Activated CD8-positive, alpha-beta memory T cell treated with anti-CD3 and anti-CD28 coated beads, Interleukin-2, amount 50 U/mL, for 48 hours (primary cell): ENCODE measurements around the gene CREB3L4.

ENCODE experiments used
- DNase-seq: peaks from one replicate; pipeline ENCODE4 v3.0.0-alpha.2; 2020

CREB3L4 gene

GRCh38 chr1:153938996-153939395 is 28.7 kb upstream of the CREB3L4 start:
- DNase-seq: no peak

DNA sequence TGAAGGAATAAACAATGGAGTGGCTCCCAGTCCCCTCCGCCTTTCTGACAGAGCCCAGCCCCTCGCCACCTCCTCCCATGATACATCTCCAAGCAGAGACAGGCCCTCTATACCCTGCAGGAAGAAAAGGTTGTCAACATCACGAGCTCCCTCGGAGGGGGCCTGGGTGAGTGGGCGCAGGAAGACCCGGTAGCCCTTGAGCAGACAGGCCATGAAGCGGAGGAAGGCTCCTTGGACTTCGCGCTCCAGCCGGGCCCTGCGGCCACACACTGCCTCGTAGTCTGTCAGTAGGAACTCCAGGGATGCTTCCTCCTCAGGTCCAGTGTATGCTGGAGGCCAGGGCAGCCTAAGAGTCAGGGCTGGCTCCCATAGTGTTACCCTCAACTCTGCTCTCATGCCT is 28.2 kb upstream of the CREB3L4 start:
- DNase-seq: no peak

DNA sequence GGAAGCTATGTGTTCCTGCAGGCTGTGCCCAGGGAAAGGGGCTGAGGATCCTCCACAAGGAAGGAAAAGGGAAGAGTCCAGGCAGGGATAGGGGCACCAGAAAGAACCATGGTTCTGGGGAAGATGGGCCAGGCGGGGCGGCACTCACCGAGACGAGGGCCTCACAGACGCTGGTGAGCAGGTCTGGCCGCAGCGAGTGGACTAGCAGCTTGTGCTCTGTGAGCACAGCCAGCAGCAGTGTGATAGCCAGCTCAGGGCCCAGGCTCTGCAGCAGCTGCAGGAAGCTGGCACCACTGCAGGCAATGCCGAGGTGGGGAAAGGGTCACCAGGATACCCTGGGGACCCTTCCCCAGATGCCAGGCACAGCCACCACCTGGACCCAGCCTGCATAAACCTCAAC is 26.9 kb upstream of the CREB3L4 start:
- no peak for DNase-seq

- DNase-seq: no peak
Observed at GRCh38 chr1:153941826-153942725, 25.6 kb upstream of the CREB3L4 start.

GRCh38 chr1:153942766-153943549 is 24.7 kb upstream of the CREB3L4 start:
- no peak for DNase-seq

DNA sequence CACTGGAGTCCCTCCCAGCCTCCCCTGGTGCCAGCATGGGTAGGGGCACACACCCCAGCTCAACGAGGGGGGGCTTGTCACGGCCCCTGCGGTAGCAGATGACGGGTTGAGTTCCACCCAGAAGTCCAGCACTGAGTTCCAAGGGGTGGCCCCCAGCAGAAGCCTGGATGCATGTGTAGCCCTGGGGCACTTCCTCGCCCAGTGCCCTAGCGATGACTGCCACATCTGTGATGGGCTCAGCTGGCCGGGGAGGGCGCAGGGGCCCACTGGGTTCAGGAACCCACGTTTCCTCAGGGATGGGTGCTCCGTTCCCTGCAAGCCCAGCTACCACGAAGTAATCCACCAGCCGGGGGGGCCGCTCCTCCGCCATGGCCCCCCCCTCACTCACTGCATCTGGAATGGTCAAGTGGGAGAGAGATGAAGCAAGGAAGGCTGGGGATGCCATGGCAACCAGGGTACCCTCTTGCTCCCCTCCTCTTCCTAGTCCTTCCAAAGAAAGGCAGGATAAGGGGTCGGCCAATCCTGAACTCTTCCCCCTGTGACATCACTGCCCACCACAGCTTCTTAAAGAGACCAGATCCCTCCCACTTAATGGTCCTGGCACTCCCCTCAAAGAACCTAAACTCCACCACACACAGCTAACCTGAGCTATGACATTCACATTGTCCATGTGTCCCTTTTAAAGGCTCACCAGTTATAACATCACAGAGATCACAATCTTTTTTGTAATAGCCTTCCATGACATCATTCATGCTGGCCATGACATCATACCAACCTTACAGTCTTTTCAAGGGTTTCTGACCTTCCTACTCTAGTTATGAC is 23.5 kb upstream of the CREB3L4 start:
- no peak for DNase-seq

DNA sequence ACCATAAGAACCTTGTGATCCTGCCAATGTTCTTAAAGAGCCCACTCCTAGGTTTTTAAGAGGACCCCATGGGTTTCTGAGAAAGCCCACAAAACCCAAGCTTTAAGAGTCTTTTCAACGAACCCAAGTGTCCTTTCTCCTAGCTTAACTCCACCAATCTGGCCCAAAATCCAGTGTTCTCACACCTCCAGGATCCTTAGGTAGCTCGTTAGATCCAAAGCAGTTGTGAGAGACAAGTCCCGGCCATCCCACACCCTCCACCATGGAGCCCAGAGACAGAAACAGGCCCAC is 22.9 kb upstream of the CREB3L4 start:
- DNase-seq: no peak

DNA sequence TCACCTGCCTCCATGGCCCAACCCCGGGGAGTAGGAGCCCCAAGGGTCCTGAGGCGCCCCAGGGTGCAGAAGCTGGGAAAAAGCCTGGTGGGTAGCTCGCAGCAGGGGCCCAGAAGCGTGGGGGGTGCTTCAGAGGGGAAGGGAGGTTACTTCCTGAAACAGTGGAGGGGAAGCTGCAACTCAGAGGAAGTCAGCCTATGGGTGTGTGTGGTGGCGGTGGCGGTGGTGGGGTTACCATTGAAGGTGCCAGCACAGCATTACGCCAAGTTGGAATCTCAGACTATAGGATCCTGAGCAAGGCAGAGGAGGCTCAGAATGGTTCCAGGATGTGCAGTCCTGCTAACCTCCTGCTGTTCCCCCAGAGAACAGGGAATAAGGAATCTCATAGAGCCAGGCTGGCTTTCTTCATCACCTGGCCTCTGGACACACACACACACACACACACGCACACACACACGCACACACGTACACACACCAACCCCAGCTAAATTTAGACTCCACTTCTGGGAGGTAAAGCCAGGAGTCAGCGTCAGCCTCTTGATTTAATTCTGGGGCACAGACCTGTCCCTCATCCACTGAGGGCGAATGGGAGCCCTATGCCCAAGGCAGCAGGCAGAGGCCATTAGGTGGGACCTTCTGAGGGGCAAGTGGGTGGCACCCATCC is 22.4 kb upstream of the CREB3L4 start:
- peak; percentile 85 for DNase-seq

DNA sequence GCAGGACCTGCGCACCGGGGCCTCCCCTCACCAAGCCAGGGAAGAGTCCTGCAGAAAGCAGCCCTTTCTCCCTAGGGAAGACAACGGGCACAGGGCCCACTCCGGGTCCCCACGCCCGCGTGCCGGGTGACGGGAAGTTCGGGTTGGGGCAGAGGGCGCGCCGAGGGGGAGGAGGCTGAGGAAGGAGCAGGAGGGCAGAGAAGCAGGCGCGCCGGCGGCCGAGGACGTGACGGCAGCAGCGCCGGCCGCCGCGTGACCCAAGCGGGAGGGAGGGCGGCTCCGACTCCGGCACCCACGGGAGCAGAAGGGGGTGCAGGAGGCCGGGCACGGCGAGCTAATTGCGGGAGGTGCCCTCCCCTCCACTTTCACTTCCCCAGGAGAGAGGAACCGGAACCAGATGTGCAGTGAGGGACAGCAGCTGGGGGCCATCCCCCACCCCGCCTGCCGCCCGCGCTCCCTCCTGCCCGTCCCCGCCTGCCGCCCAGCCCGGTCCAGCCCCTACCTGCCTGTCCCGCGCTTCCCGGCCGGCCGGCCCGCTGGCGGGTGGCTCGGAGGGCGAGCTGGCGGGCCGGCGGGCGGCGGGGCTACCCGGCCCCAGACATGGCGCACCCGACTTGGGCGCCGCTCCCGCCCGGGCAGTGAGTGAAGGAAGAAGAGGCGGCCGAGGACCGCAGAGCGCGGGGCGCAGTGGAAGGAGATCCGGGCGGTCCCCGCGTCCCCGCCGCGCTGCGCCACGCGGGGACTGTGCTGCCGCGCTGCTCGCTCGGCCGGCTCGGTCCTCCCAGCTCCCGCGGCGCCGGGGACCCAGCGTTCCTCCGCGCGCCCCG is 21.7 kb upstream of the CREB3L4 start:
- DNase-seq: peak; percentile 87

DNA sequence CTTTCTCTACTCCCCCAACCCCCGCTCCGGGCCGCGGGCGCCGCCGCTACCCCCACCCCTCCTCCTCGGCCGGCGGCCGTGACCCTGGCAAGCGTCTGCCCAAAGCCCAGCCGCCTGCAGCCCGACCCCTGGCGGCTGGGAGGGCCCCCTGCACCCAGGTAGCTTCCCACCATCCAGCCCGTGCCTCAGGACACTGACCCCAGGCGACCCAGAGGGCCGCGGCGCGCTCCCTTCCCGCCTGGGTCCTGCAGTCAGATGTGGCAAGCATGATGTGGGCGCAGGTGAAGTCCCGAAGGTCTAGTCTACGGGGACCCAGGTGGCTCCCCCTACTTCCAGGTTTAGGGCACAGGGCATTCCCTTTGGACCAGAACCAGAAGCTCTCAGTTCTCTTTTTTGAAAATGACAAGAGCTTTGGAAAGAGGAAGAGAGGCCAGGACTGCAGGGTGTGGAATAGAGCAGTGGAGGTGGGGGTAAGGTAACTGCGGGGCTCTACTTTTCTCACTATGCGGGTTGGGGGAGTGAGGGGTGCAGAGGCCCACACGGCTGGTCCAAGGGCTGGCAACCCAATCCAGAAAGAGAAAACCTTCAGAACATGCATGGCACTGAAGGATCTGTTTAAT is 21.0 kb upstream of the CREB3L4 start, which contains the start of gene DENND4B:
Gene DENND4B, minus strand, starts transcription at position 97 of the 620 bp plus-strand sequence. CDS start 2,344 bp downstream, outside the sequence.
- DNase-seq: peak; percentile 88

DNA sequence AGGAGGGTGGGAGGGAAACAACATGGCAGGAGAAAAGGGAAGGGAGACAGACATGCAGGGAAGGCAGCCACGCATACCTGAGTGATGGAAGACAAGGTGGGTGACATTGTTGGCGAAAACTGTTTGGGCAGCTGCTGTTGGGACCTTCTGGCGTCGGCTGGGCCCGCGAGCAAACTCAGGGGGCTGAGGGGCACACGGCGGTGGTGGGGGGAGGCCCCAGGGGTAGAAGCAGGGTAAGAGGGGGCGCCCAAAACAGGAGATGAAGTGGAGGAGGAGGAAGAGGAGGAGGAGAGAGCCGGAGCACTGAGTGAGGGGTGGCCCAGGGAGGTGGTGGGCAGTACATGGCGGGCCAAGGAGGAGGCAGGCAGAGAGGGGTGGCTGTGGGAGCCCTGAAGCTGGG is 16.5 kb upstream of the CREB3L4 start:
- DNase-seq: no peak

DNA sequence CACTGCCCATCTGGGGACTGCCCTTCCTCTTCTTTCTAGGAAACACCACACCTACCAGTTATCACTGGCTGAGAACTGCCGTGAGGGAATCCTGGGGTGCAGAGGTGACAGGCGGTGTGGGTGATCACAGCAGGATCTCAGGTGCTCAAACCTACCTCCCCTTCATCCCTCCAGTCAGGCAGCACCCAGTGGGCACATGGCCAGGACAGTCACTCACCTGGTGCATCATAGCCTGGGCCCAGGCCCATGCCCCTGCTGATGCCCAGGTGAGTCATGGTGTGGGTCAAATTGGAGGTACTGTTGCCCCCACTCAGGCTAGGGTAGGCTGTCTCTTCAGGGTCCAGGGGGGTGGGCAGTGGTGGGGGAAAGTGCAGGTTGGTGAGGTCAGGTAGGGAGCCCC is 15.9 kb upstream of the CREB3L4 start:
- DNase-seq: no peak

- DNase-seq: no peak
Observed at GRCh38 chr1:153953859-153954365, 13.8 kb upstream of the CREB3L4 start.

GRCh38 chr1:153954826-153955225 is 12.9 kb upstream of the CREB3L4 start:
- DNase-seq: no peak

GRCh38 chr1:153956997-153957715 is 10.5 kb upstream of the CREB3L4 start:
- DNase-seq: no peak

DNA sequence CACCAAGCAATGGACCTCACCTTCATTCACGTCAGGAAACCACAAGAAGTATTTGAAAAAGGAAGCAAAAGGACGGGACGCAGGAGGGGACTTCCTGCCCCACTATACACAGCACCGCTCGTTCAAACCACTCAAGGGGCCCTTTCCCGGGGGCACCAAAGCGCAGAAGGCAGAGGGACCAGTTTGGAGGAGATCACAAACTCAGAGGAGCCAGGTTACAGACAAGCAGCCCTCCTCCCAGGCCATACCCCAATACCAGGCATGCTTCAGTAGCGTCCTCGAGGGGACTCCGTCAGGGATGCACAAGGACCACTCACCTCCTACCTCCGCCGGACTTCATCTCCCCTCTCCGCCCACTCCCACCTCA is 10.0 kb upstream of the CREB3L4 start:
- DNase-seq: peak; percentile 72

DNA sequence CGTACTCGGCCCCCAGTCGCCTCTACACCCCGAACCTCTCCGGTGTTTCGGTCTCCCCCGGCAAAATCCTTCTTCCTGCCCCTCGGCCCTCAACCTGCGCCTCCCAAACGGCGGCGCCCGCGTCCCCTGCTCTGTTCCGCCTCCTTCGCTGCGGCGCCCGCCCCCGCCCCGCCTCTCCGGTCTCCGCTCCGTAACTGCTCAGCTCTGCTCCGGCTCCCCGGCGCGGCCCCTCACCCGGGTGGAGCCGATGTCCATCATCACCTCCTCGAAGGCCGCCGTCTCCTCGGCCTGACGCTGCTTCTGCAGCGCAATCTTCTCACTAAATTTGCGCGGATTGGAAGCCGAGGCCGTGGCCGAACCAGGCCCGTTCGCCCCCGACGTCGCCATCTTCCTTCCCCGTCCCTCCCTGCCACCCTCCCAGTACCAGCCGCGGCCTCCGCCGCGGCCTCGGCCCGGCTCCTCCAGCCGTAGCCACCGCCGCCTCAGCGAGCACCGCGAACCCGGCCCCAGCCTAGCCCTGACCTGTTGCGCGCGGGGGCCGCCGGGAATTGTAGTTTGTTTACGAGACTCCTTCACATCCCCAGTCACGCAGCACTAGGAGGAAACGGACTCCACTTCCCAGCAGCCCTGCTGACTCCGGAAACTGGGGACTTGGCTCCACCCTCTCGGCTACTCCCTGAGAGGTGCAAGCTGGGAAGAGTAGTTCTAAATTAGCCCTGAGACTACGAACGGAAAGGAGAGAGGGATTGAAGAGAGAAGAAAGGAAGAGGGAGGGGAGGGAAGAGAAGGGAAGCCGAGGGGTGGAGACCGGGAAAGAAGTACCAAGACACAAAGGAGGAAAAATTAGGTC is 9.4 kb upstream of the CREB3L4 start, which contains the start of gene CRTC2:
Gene CRTC2, minus strand, starts transcription at position 502 of the 850 bp plus-strand sequence. Its CDS starts 115 bp downstream, at position 387.
- peak; percentile 96 for DNase-seq

GRCh38 chr1:153958961-153959260 is 8.8 kb upstream of the CREB3L4 start:
- DNase-seq: no peak

- DNase-seq: no peak
Observed at GRCh38 chr1:153959454-153959853, 8.2 kb upstream of the CREB3L4 start.
